Loucy (cell line): ENCODE results near the gene PPME1.

Experiments
- H2AFZ ChIP-seq: fragments of 200-600 bp; sonication (generic); 2 replicates; pipeline ENCODE4 v1.6.0; 2016; ENCODE audit warnings: antibody characterized with exemption, mild to moderate bottlenecking, low read length, moderate library complexity
- H3F3A ChIP-seq: fragments of 200-600 bp; 2 replicates; pipeline ENCODE4 v1.6.0; 2016; ENCODE audit warnings: antibody characterized with exemption, low read depth, mild to moderate bottlenecking
- H3K27me3 ChIP-seq: fragments of 200-600 bp; sonication (generic); 2 replicates; pipeline ENCODE4 v1.6.1; 2014; ENCODE audit warnings: low read length, mild to moderate bottlenecking; ENCODE audit not compliant: insufficient read depth, poor library complexity, severe bottlenecking
- H3K36me3 ChIP-seq: fragments of 200-600 bp; sonication (generic); 2 replicates; pipeline ENCODE4 v1.6.1; 2016; ENCODE audit warnings: low read length; ENCODE audit not compliant: insufficient read depth
- H3K4me1 ChIP-seq: fragments of 200-600 bp; sonication (generic); 2 replicates; pipeline ENCODE4 v1.5.1; 2014; ENCODE audit warnings: low read length, mild to moderate bottlenecking; ENCODE audit not compliant: insufficient read depth, poor library complexity, severe bottlenecking
- H3K4me2 ChIP-seq: fragments of 200-600 bp; sonication (generic); 2 replicates; pipeline ENCODE4 v1.6.0; 2014; ENCODE audit warnings: antibody characterized with exemption, low read length, low read depth, mild to moderate bottlenecking; ENCODE audit not compliant: poor library complexity, severe bottlenecking
- H3K4me3 ChIP-seq: fragments of 200-600 bp; sonication (generic); 2 replicates; pipeline ENCODE4 v1.5.1; 2014; ENCODE audit warnings: low read length, mild to moderate bottlenecking, mixed read lengths; ENCODE audit not compliant: poor library complexity, severe bottlenecking
- H3K79me2 ChIP-seq: fragments of 200-600 bp; sonication (generic); 2 replicates; pipeline ENCODE4 v1.6.1; 2014; ENCODE audit warnings: low read length; ENCODE audit not compliant: insufficient read depth
- H3K9ac ChIP-seq: fragments of 200-600 bp; sonication (generic); 2 replicates; pipeline ENCODE4 v1.6.0; 2014; ENCODE audit warnings: mild to moderate bottlenecking, low read depth, low read length, moderate library complexity; ENCODE audit not compliant: poor library complexity, severe bottlenecking
- H3K9me2 ChIP-seq: fragments of 200-600 bp; sonication (generic); replicated peaks from 2 replicates; pipeline ENCODE4 v1.6.1; 2016; ENCODE audit warnings: low read depth, low read length, mixed read lengths
- H3K9me3 ChIP-seq: fragments of 200-600 bp; sonication (generic); 2 replicates; pipeline ENCODE4 v1.6.1; 2014; ENCODE audit warnings: mild to moderate bottlenecking, antibody characterized with exemption, low read length, low read depth; ENCODE audit not compliant: insufficient read depth
- H4K20me1 ChIP-seq: fragments of 200-600 bp; sonication (generic); 2 replicates; pipeline ENCODE4 v1.6.0; 2014; ENCODE audit warnings: antibody characterized with exemption, low read length, mild to moderate bottlenecking; ENCODE audit not compliant: insufficient read depth, poor library complexity, severe bottlenecking
- EZH2phosphoT487 ChIP-seq: fragments of 200-600 bp; IDR thresholded peaks from 2 replicates; pipeline ENCODE4 v1.6.1; 2018; ENCODE audit warnings: antibody characterized with exemption, mild to moderate bottlenecking, moderate library complexity, borderline replicate concordance
- TF ChIP-seq, protein P1 (sequence below): fragments of 200-600 bp; sonication (generic); conservative IDR thresholded peaks from 2 replicates; pipeline ENCODE4 v1.5.1; 2014; ENCODE audit warnings: mild to moderate bottlenecking, antibody characterized with exemption, low read length

The PPME1 gene

DNA sequence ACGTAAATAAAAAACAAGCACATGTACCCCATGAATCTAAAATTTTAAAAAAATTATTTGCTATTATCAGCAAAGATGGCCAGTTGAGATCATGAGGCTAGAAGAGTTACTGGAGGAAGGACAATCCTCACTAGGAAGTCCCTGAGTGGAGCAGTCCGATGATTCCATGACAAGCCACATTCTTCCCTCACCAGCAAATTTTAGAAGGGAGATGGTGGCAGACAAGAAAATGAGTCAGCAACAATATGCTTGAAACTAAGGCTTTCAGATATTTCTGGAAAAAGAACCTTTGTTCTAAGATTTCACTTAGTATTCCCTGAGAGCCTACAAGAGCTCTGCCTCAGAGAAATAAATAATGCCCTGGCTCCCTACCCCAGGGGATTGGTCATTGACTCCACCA lies 105.5 kb downstream of the PPME1 start:
- H2AFZ ChIP-seq: no peak overlapping the region
- no peak overlapping the region for H3K9ac ChIP-seq
- TF ChIP-seq EZH2phosphoT487: no peak
- TF ChIP-seq, protein P1, sequence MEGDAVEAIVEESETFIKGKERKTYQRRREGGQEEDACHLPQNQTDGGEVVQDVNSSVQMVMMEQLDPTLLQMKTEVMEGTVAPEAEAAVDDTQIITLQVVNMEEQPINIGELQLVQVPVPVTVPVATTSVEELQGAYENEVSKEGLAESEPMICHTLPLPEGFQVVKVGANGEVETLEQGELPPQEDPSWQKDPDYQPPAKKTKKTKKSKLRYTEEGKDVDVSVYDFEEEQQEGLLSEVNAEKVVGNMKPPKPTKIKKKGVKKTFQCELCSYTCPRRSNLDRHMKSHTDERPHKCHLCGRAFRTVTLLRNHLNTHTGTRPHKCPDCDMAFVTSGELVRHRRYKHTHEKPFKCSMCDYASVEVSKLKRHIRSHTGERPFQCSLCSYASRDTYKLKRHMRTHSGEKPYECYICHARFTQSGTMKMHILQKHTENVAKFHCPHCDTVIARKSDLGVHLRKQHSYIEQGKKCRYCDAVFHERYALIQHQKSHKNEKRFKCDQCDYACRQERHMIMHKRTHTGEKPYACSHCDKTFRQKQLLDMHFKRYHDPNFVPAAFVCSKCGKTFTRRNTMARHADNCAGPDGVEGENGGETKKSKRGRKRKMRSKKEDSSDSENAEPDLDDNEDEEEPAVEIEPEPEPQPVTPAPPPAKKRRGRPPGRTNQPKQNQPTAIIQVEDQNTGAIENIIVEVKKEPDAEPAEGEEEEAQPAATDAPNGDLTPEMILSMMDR: no peak
- H3K4me2 ChIP-seq: no peak overlapping the region
- H3K4me1 ChIP-seq: peaks cover 8% of the 10 kb centered on the region
- no peaks in the 10 kb centered on the region for H3K9me3 ChIP-seq
- no peaks in the 10 kb centered on the region for H4K20me1 ChIP-seq
- H3F3A ChIP-seq: no peaks in the 10 kb centered on the region
- H3K36me3 ChIP-seq: no peaks in the 10 kb centered on the region
- H3K9me2 ChIP-seq: no peaks in the 10 kb centered on the region
- H3K27me3 ChIP-seq: no peaks in the 10 kb centered on the region
- no peak overlapping the region for H3K4me3 ChIP-seq
- H3K79me2 ChIP-seq: no peaks in the 10 kb centered on the region

- no peaks in the 10 kb centered on the region for H3K79me2 ChIP-seq
- no peak overlapping the region for H3K9ac ChIP-seq
- peaks cover 4% of the 10 kb centered on the region for H3K4me1 ChIP-seq
- no peaks in the 10 kb centered on the region for H3K27me3 ChIP-seq
- H3K36me3 ChIP-seq: no peaks in the 10 kb centered on the region
- no peak overlapping the region for H3K4me2 ChIP-seq
- no peaks in the 10 kb centered on the region for H3F3A ChIP-seq
- H3K9me3 ChIP-seq: no peaks in the 10 kb centered on the region
- TF ChIP-seq, protein P1: no peak
- no peak for TF ChIP-seq EZH2phosphoT487
- no peak overlapping the region for H2AFZ ChIP-seq
- no peaks in the 10 kb centered on the region for H3K9me2 ChIP-seq
- H4K20me1 ChIP-seq: no peaks in the 10 kb centered on the region
- no peak overlapping the region for H3K4me3 ChIP-seq
These were observed 107.0 kb downstream of the PPME1 start for GRCh38 chr11:74278103-74278502.

DNA sequence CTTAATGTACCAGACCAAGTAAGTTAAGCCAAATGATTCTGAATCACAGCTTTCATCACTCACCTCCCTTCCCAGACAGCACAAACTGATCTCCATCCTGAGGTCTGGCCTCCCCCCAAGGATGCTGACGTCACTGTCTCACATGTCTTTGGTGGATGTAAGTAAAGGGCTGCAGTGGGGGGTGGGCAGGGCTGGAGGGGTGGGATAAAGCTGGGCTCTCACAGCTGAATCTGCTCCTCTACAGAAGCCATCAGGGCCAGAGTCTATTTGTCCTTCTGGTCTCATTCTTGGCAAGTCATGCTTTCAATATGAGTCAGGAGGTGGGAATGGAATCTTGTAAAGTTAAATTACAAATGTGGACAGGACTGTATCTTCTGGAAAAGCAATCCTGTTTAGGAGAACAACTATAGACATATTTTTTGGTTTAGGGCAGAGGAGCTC lies 107.7 kb downstream of the PPME1 start:
- Histone ChIP-seq H4K20me1 (no peaks in the 10 kb centered on the region), H3F3A (no peaks in the 10 kb centered on the region), H3K4me2 (no peak overlapping the region), H2AFZ (no peak overlapping the region), H3K79me2 (no peaks in the 10 kb centered on the region), H3K9me2 (no peaks in the 10 kb centered on the region), H3K27me3 (no peaks in the 10 kb centered on the region), H3K9me3 (no peaks in the 10 kb centered on the region), H3K36me3 (no peaks in the 10 kb centered on the region), H3K4me3 (no peak overlapping the region), H3K4me1 (no peaks in the 10 kb centered on the region), H3K9ac (no peak overlapping the region)
- no peak for TF ChIP-seq EZH2phosphoT487
- TF ChIP-seq, protein P1: no peak
